ENCODE results near the gene HOXA9.
A peak's percentile ranks its signal among the peaks of the same experiment; 100 is the strongest.

The HOXA9 gene

GRCh38 chr7:27160145-27160545 lies 5.2 kb downstream of the HOXA9 start:
- H3K4me3 ChIP-seq (ENCODE audit: low read length) = peak overlapping the region; percentile 79

DNA sequence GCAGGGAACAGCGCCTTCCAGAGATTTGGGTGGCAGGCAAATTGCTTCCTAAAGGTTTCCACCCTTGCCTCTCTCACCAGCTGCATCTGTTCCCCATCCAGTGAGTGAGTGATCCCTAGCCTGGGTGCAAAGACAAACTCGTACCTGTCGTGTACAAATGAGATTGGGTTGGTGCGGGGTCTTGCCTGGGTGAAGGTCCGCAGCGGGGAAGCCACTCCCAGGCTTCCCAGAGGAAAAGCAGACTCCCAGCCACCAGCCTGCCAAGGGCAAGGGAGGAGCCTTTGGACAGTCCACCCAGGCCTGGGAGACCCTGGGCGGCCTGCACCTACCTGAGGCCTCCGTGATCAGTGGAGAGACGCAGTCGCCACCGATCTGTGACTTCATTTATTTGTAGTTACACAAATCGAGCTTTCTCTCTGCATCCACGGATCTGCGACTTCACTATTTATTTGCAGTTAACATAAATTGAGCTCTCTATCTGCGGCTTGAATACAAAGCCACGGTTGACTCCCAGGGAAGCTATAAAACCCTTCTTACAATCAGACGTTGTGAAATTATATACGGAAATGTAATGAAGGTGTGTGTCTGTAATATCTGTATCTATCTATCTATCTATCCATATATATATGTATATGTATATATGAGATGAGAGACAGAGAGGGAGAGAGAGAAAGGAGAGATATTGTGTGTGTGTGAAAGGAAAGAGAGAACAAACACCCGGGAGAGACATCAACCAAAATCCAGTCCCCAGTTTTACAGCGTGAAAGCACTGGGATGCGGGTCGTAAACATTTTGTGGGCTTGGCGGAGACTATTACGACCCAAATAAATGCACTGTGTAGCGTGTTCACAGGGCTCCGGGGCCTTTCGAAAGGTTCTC lies 5.8 kb downstream of the HOXA9 start:
- Histone ChIP-seq H3K9ac (ENCODE audit: low read length) (no peak overlapping the region), H3K27me3 (ENCODE audit: control insufficient read depth, insufficient read depth, low read length) (peaks cover 2% of the 10 kb centered on the region), H3K27ac (ENCODE audit: low read depth, low read length) (no peak overlapping the region)

More at GRCh38 chr7:27160145-27160545, 5.2 kb downstream of the HOXA9 start:
- H3K36me3 ChIP-seq (ENCODE audit: control insufficient read depth, insufficient read depth, low read length) = no peaks in the 10 kb centered on the region
- H3K27ac ChIP-seq (ENCODE audit: low read depth, low read length) = no peak overlapping the region
- peaks cover 2% of the 10 kb centered on the region for H3K27me3 ChIP-seq (ENCODE audit: control insufficient read depth, insufficient read depth, low read length)
- H3K4me1 ChIP-seq (ENCODE audit: control insufficient read depth, insufficient read depth, low read length) = peaks cover 5% of the 10 kb centered on the region
- H3K9ac ChIP-seq (ENCODE audit: low read length) = peak overlapping the region; percentile 29

DNA sequence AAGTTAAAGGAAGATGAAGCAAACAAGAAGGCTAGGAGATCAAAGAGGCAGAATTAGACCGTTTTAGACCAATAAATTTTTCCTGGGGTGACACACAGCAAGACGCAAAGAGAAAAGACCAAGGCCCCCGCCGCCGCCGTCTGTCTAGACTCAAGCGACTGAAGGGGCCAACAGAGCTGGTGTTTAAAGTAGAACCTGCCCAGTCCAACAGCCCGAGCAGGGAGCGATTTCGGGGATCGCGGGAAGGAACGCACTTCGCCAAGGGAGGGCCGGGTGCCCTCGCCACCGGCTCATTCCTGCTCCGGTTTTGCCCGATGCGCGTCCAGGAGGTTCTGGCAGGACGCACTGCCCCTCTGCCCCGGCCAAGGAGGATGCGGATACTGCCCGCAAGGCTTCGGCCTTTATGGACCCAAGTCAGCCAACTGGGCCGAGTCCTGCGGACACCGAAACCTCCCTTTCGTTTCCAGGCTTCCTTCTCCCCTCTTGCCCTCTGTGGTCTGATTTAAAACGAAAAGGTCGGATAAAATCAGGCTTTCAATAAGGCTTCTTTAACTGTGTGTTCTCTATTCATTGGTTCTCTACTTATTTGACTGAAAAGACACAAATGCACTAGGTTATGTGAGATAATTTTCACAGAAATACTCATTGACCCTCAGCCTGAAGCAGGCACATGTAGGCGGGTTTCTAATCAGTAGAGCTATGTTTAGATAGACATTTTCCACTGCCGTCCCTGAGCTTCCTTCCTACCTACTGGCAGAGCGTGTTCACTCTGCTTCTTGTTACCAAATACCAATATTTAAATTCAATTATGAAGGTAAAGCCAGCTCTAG lies 6.7 kb downstream of the HOXA9 start:
- no peaks in the 10 kb centered on the region for H3K36me3 ChIP-seq (ENCODE audit: control insufficient read depth, insufficient read depth, low read length)
- no peak overlapping the region for H3K9ac ChIP-seq (ENCODE audit: low read length)
- H3K27ac ChIP-seq (ENCODE audit: low read depth, low read length) = no peak overlapping the region
- peak overlapping the region; percentile 54 for H3K4me3 ChIP-seq (ENCODE audit: low read length)
- peaks cover 2% of the 10 kb centered on the region for H3K27me3 ChIP-seq (ENCODE audit: control insufficient read depth, insufficient read depth, low read length)
- peaks cover 7% of the 10 kb centered on the region for H3K4me1 ChIP-seq (ENCODE audit: control insufficient read depth, insufficient read depth, low read length)

More for the DNA sequence above, 5.8 kb downstream of the HOXA9 start:
- peak overlapping the region; percentile 79 for H3K4me3 ChIP-seq (ENCODE audit: low read length)
- no peaks in the 10 kb centered on the region for H3K36me3 ChIP-seq (ENCODE audit: control insufficient read depth, insufficient read depth, low read length)
- peaks cover 7% of the 10 kb centered on the region for H3K4me1 ChIP-seq (ENCODE audit: control insufficient read depth, insufficient read depth, low read length)

GRCh38 chr7:27157702-27158431 lies 7.5 kb downstream of the HOXA9 start:
- Histone ChIP-seq H3K36me3 (ENCODE audit: control insufficient read depth, insufficient read depth, low read length) (no peaks in the 10 kb centered on the region), H3K4me3 (ENCODE audit: low read length) (peak overlapping the region; percentile 69), H3K27me3 (ENCODE audit: control insufficient read depth, insufficient read depth, low read length) (peaks cover 3% of the 10 kb centered on the region), H3K27ac (ENCODE audit: low read depth, low read length) (no peak overlapping the region), H3K4me1 (ENCODE audit: control insufficient read depth, insufficient read depth, low read length) (peaks cover 10% of the 10 kb centered on the region), H3K9ac (ENCODE audit: low read length) (no peak overlapping the region)

- Histone ChIP-seq H3K4me1 (ENCODE audit: control insufficient read depth, insufficient read depth, low read length) (peaks cover 12% of the 10 kb centered on the region), H3K36me3 (ENCODE audit: control insufficient read depth, insufficient read depth, low read length) (no peaks in the 10 kb centered on the region), H3K4me3 (ENCODE audit: low read length) (peak overlapping the region; percentile 69), H3K9ac (ENCODE audit: low read length) (peak overlapping the region; percentile 36), H3K27ac (ENCODE audit: low read depth, low read length) (peak overlapping the region; percentile 89), H3K27me3 (ENCODE audit: control insufficient read depth, insufficient read depth, low read length) (peaks cover 6% of the 10 kb centered on the region)
These were observed 8.2 kb downstream of the HOXA9 start for GRCh38 chr7:27156916-27157701.

DNA sequence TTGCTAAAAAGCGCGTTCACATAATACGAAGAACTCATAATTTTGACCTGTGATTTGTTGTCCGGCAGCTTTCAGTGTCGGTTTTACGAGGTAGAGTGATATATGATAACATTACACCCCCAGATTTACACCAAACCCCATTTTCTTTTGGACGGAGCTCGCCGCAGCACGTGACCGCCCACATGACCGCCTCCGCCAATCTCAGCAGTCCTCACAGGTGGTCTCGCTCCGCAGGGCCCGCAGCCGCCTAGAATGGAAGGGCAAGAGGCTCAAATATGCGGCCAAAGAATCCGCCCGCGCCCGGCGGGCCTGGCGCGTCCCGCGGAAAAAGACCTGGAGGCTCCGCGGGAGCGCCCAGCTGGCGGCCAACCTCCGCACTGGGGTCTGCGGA lies 8.8 kb downstream of the HOXA9 start, which contains the start of gene HOXA7:
Gene HOXA7 (minus strand): TSS at position 168 of the 391 bp plus-strand sequence. CDS start 130 bp downstream, at position 38.
- H3K27ac ChIP-seq (ENCODE audit: low read depth, low read length) = peak within 1 kb of the TSS; percentile 89
- peaks cover 8% of the 10 kb centered on the region for H3K27me3 ChIP-seq (ENCODE audit: control insufficient read depth, insufficient read depth, low read length)
- peak within 1 kb of the TSS; percentile 36 for H3K9ac ChIP-seq (ENCODE audit: low read length)
- H3K4me1 ChIP-seq (ENCODE audit: control insufficient read depth, insufficient read depth, low read length) = peaks cover 12% of the 10 kb centered on the region
- H3K36me3 ChIP-seq (ENCODE audit: control insufficient read depth, insufficient read depth, low read length) = no peaks in the 10 kb centered on the region
- peak within 1 kb of the TSS; percentile 69 for H3K4me3 ChIP-seq (ENCODE audit: low read length)

GRCh38 chr7:27155816-27156507 lies 9.4 kb downstream of the HOXA9 start:
- H3K27ac ChIP-seq (ENCODE audit: low read depth, low read length) = peak overlapping the region; percentile 89
- peaks cover 8% of the 10 kb centered on the region for H3K27me3 ChIP-seq (ENCODE audit: control insufficient read depth, insufficient read depth, low read length)
- peaks cover 12% of the 10 kb centered on the region for H3K4me1 ChIP-seq (ENCODE audit: control insufficient read depth, insufficient read depth, low read length)
- H3K36me3 ChIP-seq (ENCODE audit: control insufficient read depth, insufficient read depth, low read length) = no peaks in the 10 kb centered on the region
- peak overlapping the region; percentile 3 for H3K9ac ChIP-seq (ENCODE audit: low read length)
- H3K4me3 ChIP-seq (ENCODE audit: low read length) = peak overlapping the region; percentile 69

GRCh38 chr7:27154901-27155815 lies 10.2 kb downstream of the HOXA9 start:
- Histone ChIP-seq H3K4me1 (ENCODE audit: control insufficient read depth, insufficient read depth, low read length) (peaks cover 12% of the 10 kb centered on the region), H3K27me3 (ENCODE audit: control insufficient read depth, insufficient read depth, low read length) (peaks cover 8% of the 10 kb centered on the region), H3K27ac (ENCODE audit: low read depth, low read length) (peak overlapping the region; percentile 89), H3K4me3 (ENCODE audit: low read length) (peak overlapping the region; percentile 69), H3K9ac (ENCODE audit: low read length) (peak overlapping the region; percentile 3), H3K36me3 (ENCODE audit: control insufficient read depth, insufficient read depth, low read length) (no peaks in the 10 kb centered on the region)

DNA sequence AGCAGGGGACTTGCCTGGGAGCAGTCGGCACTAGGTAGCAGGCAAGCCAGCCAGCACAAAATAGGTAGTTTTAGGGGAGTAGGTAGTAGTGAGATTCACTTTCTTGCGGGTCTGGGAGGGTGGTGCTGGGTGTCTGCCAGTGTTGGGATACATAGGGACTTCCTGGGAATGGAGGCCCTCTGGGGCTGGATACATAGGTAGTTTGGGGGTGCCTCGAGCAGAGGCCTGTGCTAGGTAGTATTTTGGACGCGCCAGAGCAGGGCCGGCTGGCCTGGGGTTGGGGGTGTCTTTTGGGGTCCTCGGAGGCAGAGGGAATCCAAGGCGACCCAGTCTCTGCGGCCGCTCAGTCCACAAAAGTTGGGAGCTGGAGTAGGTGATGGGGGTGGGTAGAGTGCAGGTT lies 11.0 kb downstream of the HOXA9 start:
- no peak overlapping the region for H3K27ac ChIP-seq (ENCODE audit: low read depth, low read length)
- H3K27me3 ChIP-seq (ENCODE audit: control insufficient read depth, insufficient read depth, low read length) = peaks cover 8% of the 10 kb centered on the region
- H3K9ac ChIP-seq (ENCODE audit: low read length) = no peak overlapping the region
- peak overlapping the region; percentile 26 for H3K4me3 ChIP-seq (ENCODE audit: low read length)
- H3K4me1 ChIP-seq (ENCODE audit: control insufficient read depth, insufficient read depth, low read length) = peaks cover 12% of the 10 kb centered on the region
- no peaks in the 10 kb centered on the region for H3K36me3 ChIP-seq (ENCODE audit: control insufficient read depth, insufficient read depth, low read length)

DNA sequence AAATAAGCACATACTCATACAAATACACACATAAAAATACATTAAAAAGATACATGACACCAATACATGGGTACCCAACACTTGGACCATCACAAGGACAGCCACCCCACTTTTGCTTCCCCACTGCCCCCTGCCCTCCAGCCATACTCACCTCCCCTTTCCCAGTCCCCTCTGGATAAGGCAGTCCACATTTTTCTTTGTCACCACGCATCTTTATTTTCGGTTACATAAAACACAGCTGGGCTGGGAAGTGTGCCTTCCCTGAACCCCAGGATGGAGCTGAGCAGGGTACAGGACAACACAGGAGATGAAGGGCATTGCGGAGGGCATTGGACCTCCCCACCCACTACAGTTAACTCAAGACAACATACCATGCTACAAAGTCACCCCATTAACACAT lies 11.8 kb downstream of the HOXA9 start:
- Histone ChIP-seq H3K36me3 (ENCODE audit: control insufficient read depth, insufficient read depth, low read length) (no peaks in the 10 kb centered on the region), H3K4me3 (ENCODE audit: low read length) (no peak overlapping the region), H3K9ac (ENCODE audit: low read length) (no peak overlapping the region), H3K27me3 (ENCODE audit: control insufficient read depth, insufficient read depth, low read length) (peaks cover 7% of the 10 kb centered on the region), H3K4me1 (ENCODE audit: control insufficient read depth, insufficient read depth, low read length) (peaks cover 12% of the 10 kb centered on the region), H3K27ac (ENCODE audit: low read depth, low read length) (no peak overlapping the region)

Measured in rectal smooth muscle tissue (tissue), 1 donor.